GM18507 (cell line): Measurements from ENCODE around the gene BTN3A1.
"Not testable (repeated sequence)": the region's sequence is repeated elsewhere in the genome, so short reads cannot be mapped to it uniquely, and the experiment has no call there.

ENCODE experiments used
- DNase-seq: peaks from one replicate; pipeline ENCODE4 v3.0.0; 2011; ENCODE audit warnings: low read depth; ENCODE audit not compliant: insufficient read length; ENCODE audit errors: extremely low spot score
- FAIRE-seq: peaks from 2 replicates; lab custom pipeline; 2011; peaks lifted over from hg19 to GRCh38; lab: Jason Lieb, UNC

BTN3A1 gene

DNA sequence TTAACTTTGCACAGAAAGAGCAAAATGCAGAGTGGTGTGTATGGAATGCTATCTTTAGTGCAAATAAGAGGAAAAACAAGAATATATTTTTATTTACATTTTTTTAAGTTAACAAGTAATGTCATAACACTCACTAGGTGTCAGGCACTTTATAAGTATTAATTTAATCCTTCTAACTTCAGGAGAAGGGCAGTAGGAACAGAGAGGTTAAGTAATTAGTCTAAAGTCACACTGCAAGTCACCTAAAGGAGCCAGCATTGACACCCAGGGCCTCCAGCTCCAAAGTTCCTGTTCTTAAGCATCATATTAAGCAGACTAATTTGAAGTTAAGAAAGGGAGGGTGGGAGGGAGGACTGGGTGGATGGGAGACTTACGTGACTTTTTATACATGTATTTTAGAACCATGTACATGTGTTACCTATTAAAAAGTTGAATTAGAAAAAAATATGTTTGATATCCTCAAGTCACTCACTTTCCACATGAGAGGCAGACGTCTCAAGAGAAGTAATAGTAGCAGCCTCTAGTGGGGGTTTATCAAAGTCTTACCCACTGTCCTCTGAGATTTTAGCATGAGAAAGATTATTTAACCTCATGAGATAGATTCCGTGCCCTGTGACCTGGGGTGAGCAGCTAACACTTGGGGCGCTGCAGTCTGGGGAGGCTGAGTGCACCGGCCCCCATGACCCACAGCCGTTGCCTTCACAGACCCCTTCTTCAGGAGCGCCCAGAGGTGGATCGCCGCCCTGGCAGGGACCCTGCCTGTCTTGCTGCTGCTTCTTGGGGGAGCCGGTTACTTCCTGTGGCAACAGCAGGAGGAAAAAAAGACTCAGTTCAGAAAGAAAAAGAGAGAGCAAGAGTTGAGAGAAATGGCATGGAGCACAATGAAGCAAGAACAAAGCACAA lies 7.0 kb downstream of the BTN3A1 start:
- DNase-seq: no peak
- FAIRE-seq: no peak

DNA sequence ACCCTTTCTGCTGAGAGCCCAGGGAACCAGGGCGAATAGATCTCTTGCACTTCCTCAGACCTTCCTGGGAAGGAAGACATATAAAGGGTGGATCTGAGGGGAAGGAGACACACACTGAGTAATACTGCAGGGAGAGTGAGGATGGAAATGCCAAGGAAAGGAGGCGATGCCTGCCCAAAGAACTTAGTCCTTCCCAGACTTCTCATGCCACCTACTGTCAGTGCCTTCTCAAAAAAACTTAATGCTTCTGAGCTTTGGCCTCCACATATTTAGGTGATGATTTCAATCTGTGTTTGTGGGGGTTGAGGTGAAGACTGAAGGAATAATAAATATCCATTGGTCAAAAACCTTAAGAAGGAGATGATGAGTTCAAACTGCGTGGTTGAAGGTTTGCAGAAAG lies 9.7 kb downstream of the BTN3A1 start:
- FAIRE-seq (no peak), DNase-seq (no peak)

DNA sequence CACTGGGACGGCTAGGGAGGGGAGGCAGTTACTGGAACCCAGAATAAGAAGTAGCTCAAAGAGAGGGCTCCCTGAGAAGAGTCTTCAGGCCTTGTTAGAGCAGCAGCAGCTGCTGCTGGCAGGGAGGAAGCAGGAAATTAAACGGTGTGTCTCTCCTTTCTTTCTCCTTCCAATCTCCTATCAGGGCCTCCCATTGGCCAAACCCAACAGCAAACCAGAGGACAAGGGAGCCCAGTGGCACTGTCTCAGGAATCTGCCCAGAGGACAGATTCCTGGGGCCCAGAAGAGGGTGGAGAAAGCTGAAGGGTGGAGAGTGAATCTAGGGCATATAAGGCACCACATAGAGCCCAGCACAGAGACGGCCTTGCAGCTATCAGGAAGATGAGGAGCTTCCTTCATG lies 10.2 kb downstream of the BTN3A1 start:
- no peak for DNase-seq
- no peak for FAIRE-seq

DNA sequence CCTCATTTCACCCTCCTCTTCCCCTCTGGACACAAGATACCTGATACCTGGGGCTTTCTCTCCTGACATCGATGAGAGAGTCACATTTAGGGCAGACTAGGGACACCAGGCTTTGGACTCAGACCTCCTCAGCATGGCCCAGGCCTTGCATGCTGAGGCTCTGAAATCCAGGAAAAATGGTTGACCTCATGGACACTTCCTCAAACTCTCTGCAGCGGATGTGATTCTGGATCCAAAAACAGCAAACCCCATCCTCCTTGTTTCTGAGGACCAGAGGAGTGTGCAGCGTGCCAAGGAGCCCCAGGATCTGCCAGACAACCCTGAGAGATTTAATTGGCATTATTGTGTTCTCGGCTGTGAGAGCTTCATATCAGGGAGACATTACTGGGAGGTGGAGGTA lies 10.9 kb downstream of the BTN3A1 start:
- FAIRE-seq (no peak), DNase-seq (no peak)

DNA sequence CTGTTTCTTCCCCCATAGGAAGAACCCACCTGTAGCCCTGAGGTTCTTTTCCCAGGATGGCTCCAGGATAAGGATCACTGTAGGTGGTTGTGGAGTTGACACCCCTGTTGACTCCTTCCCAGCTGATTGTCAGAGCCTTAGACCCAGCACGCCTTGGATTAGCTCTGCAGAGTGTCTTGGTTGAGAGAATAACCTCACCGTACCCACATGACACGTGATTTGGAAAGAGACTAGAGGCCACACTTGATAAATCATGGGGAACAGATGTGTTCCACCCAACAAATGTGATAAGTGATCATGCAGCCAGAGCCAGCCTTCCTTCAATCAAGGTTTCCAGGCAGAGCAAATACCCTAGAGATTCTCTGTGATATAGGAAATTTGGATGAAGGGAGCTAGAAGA lies 12.2 kb downstream of the BTN3A1 start:
- no peak for FAIRE-seq

DNA sequence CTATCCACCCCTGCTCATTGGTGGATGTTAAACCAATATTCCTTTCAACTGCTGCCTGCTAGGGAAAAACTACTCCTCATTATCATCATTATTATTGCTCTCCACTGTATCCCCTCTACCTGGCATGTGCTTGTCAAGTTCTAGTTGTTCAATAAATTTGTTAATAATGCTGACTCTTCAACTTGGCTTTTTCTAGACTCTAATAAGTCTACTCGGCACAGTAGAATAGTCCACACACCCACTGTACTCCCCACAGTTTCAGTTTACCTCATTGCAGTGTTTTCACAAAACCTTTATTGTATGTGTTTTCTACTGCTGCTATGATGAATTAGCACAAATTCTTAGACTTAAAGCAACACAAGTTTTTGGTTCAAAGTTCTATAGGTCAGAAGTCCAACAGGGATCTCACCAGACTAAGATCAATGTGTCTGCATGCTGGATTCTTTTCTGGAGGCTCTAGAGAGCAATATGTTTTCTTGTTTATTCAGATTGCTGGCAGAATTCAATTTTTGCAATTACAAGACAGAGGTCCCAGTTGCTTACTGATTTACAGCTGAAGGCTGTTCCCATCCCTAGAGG lies 13.1 kb downstream of the BTN3A1 start:
- DNase-seq (no peak), FAIRE-seq (no peak)

More for the DNA sequence above, 12.2 kb downstream of the BTN3A1 start:
- no peak for DNase-seq

DNA sequence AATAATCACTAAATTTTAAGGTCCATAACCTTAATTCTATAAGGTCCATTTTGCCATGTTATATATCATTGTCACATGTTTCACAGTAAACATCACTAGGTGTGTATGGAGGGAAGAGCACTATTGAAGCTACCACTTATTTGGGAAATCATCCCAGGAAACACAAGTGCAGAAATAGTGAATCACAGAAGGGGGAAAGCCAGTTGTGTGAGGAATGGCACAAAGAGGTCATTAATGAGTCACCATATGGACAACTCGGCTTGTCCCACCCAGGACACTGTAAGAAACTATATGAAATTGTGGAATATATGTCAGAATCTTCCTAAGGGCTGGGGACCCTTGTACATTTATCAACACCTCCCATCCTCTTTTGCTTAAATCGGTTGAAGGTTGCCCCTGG lies 13.7 kb downstream of the BTN3A1 start:
- DNase-seq: no peak
- no peak for FAIRE-seq

DNA sequence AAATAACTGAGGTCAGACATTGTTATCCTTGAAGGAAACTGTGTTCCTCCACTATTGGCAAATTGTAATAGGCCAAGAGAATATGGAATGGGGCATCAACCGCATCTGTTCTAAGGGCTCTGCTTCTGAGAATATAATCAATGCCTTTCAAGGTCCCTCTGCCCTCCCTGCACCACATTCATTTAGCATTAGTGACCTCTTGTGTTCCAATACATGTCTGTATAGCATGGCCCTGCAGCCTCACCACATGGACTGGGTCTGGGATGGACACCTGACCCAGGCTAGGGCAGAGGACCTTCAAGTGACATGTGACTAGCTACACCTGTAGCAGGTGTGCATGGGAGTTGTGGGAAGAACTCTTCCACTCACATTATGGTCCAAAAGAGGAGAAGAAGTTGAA lies 14.2 kb downstream of the BTN3A1 start:
- FAIRE-seq (no peak), DNase-seq (no peak)

DNA sequence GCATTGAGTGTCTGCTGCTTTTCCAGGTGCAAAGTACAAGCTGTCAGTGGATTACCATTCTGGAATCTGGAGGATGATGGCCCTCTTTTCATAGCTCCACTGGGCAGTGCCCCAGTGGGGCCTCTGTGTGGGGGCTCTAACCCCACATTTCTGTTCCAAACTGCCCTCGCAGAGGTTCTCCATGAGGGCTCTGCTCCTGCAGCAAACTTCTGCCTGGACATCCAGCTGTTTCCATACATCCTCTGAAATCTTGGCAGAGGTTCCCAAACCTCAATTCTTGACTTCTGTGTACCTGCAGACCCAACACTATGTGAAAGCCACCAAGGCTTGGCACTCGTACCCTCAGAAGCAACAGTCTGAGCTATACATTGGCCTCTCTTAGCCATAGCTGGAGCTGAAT lies 16.0 kb downstream of the BTN3A1 start:
- FAIRE-seq, DNase-seq: not testable (repeated sequence)

DNA sequence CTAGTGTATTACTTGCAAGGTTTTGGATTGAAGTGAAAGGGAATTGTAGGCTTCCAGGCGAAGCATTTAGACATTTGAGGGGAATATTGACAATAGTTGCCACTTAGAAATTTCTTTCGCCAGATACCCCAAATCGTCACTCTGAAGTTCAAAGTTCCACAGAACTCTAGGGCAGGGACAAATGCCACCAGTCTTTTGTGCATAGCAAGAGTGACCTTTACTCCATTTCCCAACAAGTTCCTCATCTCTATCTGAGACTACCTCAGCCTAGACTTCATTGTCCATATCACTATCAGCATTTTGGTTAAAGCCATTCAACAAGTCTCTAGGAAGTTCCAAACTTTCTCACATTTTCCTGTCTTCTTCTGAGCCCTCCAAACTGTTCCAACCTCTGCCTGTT lies 16.7 kb downstream of the BTN3A1 start:
- DNase-seq, FAIRE-seq: not testable (repeated sequence)

DNA sequence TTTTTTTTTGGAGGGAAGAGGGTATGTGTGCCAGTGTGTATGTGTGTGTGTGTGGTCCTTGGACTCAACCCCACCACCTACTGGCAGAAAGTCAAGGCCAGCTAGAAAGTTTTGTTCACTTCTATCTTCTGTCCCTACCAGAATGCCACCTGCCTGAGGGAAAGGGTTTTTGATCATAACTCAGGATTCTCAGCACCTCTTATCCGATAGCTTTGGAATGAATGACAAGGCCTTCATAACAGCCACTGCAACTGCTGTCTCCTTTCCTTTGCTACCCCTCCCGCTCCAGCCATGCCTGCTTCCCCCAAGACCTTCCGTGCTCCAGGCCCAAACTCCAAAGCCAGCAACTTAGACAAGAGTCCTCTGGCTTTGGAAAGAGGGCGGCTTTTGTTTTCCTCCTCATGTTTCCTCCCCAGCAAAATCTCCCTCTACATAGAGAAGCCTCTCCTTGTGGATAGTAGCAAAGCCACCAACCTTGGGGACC lies 18.7 kb downstream of the BTN3A1 start:
- FAIRE-seq (peak; percentile 53), DNase-seq (no peak)

DNA sequence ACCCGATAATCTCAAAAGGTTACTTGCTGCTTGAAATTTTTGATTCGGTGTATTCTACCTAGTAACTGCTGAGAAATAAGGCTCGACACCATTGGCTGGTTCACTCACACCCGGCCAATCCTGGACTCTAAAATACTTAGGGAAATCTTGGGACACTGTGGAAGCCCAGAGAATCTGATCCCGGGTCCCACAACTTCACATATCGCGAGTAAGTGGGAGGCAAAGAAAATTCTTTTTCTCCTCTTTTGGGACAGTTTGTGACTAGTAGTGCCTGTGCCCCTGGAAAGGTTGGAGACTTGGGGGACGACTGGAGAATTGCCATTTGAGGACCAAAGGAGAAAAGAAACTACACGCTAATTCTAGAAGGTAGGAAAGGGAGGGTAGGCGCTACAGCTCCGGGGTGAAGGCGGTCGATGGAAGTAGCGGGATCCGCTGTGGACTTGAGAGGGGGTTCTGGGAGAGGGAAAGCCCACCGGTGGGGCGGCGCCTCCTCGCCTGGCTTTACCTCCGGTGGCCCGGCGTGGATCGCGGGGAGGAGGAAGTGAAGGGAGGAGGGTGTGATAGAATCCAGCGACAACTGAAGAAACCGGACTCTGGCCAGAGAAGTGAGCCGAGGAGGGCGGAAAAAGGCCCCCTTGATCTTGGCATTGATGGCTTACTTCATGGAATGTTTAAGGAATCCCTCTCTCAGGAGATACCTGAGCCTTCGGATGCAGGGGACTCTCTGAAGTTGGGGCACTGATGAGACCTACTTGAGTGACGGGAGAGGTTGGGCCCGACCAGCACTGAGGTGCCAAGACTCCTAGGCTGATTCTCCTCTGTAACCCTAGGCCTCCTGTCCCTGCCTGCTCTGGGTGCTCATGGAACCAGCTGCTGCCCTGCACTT lies 19.4 kb downstream of the BTN3A1 start:
- FAIRE-seq: peak; percentile 90

DNA sequence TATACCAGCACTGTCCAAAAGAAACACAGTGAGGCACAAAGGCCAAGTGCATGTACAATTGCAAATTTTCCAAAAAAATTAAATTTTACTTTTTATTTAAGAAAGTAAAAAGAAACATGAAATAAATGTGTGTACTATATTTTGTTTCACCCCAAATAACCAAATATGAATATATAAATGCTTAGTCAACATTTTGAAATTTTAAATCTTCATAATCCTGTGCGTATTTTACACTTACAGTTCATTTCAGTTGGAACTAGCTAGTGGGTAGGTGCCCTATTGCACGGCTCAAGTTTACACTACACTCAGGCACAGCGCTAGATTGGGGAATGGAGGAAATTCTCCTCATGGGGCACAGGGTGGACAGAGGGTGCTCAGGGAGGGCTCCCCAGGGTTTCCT lies 20.3 kb downstream of the BTN3A1 start:
- no peak for FAIRE-seq

More for the DNA sequence above, 19.4 kb downstream of the BTN3A1 start:
- DNase-seq: peak; percentile 68

DNA sequence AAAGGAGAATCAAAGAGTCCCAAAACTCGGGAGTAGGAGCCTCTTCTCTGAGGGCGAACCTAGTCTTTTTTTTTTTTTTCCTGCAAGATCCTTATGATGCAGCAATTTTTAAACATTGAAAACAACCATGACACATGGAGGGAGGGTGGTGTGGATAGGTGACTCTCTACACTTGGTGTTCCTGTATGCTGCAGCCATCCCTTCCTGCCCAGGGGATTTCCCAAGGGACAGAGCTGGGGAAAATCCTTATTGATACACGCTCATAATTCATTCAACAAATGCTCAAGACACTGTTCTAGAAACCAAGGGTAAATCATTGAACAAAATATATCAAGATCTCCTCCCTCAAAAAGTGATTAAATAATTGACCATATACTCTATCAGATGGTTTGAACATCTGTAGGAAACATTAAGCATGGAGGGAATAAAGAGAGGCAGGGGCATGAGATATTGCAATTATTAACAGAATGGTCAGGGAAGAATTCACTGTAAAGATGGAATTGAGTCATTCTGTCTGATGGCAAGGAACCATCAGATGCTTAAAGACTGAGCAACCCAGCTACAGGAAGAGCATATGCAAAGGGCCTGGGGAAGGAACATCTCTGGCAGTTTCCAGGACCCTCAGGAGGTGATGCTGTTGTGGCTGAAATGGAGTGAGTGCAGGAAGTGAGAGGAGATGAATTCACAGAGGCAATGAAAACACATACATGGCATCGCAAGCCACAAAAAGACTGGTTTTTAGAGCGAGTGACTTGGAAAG lies 24.8 kb downstream of the BTN3A1 start:
- FAIRE-seq (no peak), DNase-seq (no peak)

More for the DNA sequence above, 20.3 kb downstream of the BTN3A1 start:
- DNase-seq: no peak

DNA sequence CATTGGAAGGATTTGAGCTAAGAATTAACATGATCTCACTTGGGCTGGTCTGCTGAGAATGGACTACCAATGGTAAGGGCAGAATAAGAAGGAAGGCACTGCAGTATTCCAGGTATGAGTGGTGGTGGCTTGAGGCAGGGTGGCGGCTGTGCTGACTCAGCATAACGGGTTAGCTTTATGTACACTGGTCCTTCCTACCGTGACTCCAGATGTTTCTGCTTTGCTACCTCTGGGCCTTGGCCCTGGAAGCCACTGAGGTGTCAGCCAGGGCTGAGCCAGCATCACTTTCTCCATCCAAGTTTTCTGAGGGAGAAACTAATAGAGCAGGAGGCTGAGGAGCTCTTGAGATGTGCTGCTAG lies 25.4 kb downstream of the BTN3A1 start:
- FAIRE-seq: no peak

DNA sequence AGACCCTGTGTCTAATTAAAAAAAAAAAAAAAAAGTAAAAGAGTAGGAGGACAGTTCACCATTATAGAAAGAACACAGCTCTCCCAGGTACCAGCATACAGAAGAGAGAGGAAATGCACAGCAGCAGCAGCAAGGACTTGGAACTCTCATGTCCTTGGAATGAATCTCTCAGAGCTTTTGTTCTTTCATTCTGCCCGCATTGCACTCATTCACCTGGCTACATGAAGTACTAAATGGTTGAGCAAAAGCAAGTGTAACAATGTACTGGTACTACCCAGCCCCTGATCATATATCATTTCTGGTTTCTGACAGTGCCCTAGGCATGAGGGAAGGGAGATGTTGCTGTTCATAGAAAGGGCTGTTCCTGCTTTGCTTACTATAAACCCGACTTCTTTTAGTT lies 26.1 kb downstream of the BTN3A1 start:
- DNase-seq: no peak
- FAIRE-seq: no peak

More for the DNA sequence above, 25.4 kb downstream of the BTN3A1 start:
- no peak for DNase-seq

DNA sequence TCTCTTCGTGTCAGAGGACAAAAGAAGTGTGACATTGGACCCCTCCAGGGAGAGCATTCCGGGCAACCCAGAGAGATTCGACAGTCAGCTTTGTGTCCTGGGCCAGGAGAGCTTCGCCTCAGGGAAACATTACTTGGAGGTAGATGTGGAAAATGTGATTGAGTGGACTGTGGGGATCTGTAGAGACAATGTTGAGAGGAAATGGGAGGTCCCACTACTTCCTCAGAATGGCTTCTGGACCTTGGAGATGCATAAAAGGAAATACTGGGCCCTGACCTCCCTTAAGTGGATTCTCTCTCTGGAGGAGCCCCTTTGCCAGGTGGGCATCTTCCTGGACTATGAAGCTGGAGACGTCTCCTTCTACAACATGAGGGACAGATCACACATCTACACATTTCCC lies 28.7 kb downstream of the BTN3A1 start:
- FAIRE-seq (no peak), DNase-seq (no peak)

DNA sequence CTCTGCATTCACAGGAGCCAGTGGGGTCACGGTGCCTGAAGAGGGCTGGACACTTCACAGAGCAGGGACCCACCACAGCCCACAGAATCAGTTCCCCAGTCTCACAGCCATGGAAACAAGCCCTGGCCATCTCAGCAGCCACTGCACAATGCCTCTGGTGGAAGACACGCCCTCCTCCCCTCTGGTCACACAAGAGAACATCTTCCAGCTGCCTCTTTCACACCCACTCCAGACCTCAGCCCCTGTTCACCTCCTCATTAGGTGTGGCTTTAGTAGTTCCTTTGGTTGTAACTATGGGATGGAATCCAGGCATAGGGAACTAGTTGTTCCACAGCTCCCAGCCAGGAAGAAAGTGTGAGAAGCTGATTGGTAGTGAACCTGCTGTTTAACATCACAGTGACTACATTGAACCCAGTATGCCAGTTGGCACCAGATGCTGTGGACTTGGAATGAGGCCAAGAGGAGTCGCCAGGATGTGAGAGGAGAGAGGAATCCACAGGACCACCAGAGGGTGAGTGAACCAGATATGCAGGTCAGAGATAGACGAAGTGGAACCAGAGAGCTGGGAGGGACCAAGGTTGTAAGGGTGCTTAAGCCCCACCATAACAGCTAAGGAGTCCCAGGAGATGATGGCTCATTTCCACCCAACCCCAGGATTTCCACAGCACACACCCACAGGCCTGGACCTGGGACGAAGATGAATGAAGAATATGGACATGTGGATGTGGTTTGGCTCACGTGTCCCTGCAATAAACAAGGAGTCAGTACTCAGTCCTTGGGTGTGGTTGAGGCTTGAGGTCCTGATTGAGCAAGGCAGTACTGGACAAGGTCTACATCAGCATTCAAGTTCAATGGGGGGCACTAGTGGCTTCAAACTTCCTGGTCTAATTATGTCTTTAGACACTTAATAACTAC lies 29.4 kb downstream of the BTN3A1 start:
- DNase-seq: no peak
- FAIRE-seq: no peak
